ENCODE results near the gene PCA3. TPM values are rescaled to one million over a fixed set of nuclear protein-coding genes. Genes with fewer than 3 reads are reported as not detected.

Gene PCA3
- polyA plus RNA-seq, 4 donors, result 0.11 to 2.1 (median 1.1) TPM

- DNase-seq (ENCODE audit: low read depth in 4 of 4, low spot score in 3 of 4), result no peak
These were observed 8.0 kb upstream of the PCA3 start for GRCh38 chr9:76756268-76756640.

- DNase-seq (ENCODE audit: low read depth in 4 of 4, low spot score in 3 of 4), result no peak
These were observed 7.1 kb upstream of the PCA3 start for GRCh38 chr9:76756941-76757673.

- no peak for DNase-seq (ENCODE audit: low read depth in 4 of 4, low spot score in 3 of 4)
These were observed 5.8 kb upstream of the PCA3 start for GRCh38 chr9:76758476-76758875.

GRCh38 chr9:76759732-76760131 is 4.5 kb upstream of the PCA3 start:
- DNase-seq (ENCODE audit: low read depth in 4 of 4, low spot score in 3 of 4), result no peak

GRCh38 chr9:76761448-76761847 is 2.8 kb upstream of the PCA3 start:
- no peak for DNase-seq (ENCODE audit: low read depth in 4 of 4, low spot score in 3 of 4)

GRCh38 chr9:76766126-76766525 is 1.9 kb downstream of the PCA3 start:
- no peak for DNase-seq (ENCODE audit: low read depth in 4 of 4, low spot score in 3 of 4)

GRCh38 chr9:76772686-76773445 is 8.6 kb downstream of the PCA3 start:
- peak; percentile 35 to 46 (median 36) for DNase-seq (ENCODE audit: low read depth in 4 of 4, low spot score in 3 of 4)

GRCh38 chr9:76784881-76785280 is 20.6 kb downstream of the PCA3 start:
- DNase-seq (ENCODE audit: low read depth in 4 of 4, low spot score in 3 of 4), result no peak

GRCh38 chr9:76785501-76785900 is 21.3 kb downstream of the PCA3 start:
- DNase-seq (ENCODE audit: low read depth in 4 of 4, low spot score in 3 of 4), result no peak

GRCh38 chr9:76787677-76788076 is 23.4 kb downstream of the PCA3 start:
- no peak for DNase-seq (ENCODE audit: low read depth in 4 of 4, low spot score in 3 of 4)

GRCh38 chr9:76789840-76790239 is 25.6 kb downstream of the PCA3 start:
- DNase-seq (ENCODE audit: low read depth in 4 of 4, low spot score in 3 of 4), result no peak

GRCh38 chr9:76793784-76794431 is 29.7 kb downstream of the PCA3 start:
- no peak for DNase-seq (ENCODE audit: low read depth in 4 of 4, low spot score in 3 of 4)

GRCh38 chr9:76796296-76796695 is 32.1 kb downstream of the PCA3 start:
- DNase-seq (ENCODE audit: low read depth in 4 of 4, low spot score in 3 of 4), result no peak

GRCh38 chr9:76798527-76798926 is 34.3 kb downstream of the PCA3 start:
- no peak for DNase-seq (ENCODE audit: low read depth in 4 of 4, low spot score in 3 of 4)

GRCh38 chr9:76799473-76799872 is 35.2 kb downstream of the PCA3 start:
- no peak for DNase-seq (ENCODE audit: low read depth in 4 of 4, low spot score in 3 of 4)

- no peak for DNase-seq (ENCODE audit: low read depth in 4 of 4, low spot score in 3 of 4)
These were observed 36.7 kb downstream of the PCA3 start for GRCh38 chr9:76800901-76801300.

- no peak for DNase-seq (ENCODE audit: low read depth in 4 of 4, low spot score in 3 of 4)
These were observed 38.8 kb downstream of the PCA3 start for GRCh38 chr9:76803083-76803482.

GRCh38 chr9:76803762-76804161 is 39.5 kb downstream of the PCA3 start:
- DNase-seq (ENCODE audit: low read depth in 4 of 4, low spot score in 3 of 4), result no peak

GRCh38 chr9:76808636-76809035 is 44.4 kb downstream of the PCA3 start:
- DNase-seq (ENCODE audit: low read depth in 4 of 4, low spot score in 3 of 4), result no peak

- peak in 3 of 4 donors; percentile 31 to 40 (median 39) for DNase-seq (ENCODE audit: low read depth in 4 of 4, low spot score in 3 of 4)
These were observed 46.2 kb downstream of the PCA3 start for GRCh38 chr9:76810377-76810957.

GRCh38 chr9:76812591-76812990 is 48.4 kb downstream of the PCA3 start:
- no peak for DNase-seq (ENCODE audit: low read depth in 4 of 4, low spot score in 3 of 4)
